ENCODE results near the gene HDAC8.

GRCh38 chrX:72372735-72373134 is 199.9 kb downstream of the HDAC8 start:
- TF ChIP-seq, protein P1, sequence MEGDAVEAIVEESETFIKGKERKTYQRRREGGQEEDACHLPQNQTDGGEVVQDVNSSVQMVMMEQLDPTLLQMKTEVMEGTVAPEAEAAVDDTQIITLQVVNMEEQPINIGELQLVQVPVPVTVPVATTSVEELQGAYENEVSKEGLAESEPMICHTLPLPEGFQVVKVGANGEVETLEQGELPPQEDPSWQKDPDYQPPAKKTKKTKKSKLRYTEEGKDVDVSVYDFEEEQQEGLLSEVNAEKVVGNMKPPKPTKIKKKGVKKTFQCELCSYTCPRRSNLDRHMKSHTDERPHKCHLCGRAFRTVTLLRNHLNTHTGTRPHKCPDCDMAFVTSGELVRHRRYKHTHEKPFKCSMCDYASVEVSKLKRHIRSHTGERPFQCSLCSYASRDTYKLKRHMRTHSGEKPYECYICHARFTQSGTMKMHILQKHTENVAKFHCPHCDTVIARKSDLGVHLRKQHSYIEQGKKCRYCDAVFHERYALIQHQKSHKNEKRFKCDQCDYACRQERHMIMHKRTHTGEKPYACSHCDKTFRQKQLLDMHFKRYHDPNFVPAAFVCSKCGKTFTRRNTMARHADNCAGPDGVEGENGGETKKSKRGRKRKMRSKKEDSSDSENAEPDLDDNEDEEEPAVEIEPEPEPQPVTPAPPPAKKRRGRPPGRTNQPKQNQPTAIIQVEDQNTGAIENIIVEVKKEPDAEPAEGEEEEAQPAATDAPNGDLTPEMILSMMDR (conservative IDR thresholded peaks at IDR 0.05): no peak
- no peak for TF ChIP-seq ZFX (IDR thresholded peaks at IDR 0.05)

All from C4-2B (cell line).